ENCODE results near the gene STARD3NL. TPM values are rescaled to one million over a fixed set of nuclear protein-coding genes. Genes with fewer than 3 reads are reported as not detected.

STARD3NL gene
- total and polyA plus RNA-seq, 2 experiments from 2014 or later: 55.1 to 55.3 TPM

- no peak for TF ChIP-seq ZNF462 (CRISPR knock-in tag; IDR thresholded peaks at IDR 0.05)
- TF ChIP-seq STAT1 (IDR thresholded peaks at IDR 0.05; ENCODE audit: unreplicated experiment): no peak
These were observed 4.4 kb downstream of the STARD3NL start (continued) for GRCh38 chr7:38182450-38182849.

GRCh38 chr7:38185395-38186307 lies 7.6 kb downstream of the STARD3NL start:
- H3K9me3 Mint-ChIP-seq: no peaks in the 10 kb centered on the region
- H3K27me3 Mint-ChIP-seq (ENCODE audit: insufficient read depth, low read depth, poor library complexity): no peaks in the 10 kb centered on the region
- H3K36me3 Mint-ChIP-seq (ENCODE audit: low read depth): peaks cover 5% of the 10 kb centered on the region; the same call in 2 of the 3 replicates
- Histone ChIP-seq H3K4me2 (no peak overlapping the region), H3K9me2 (ENCODE audit: insufficient read depth) (no peaks in the 10 kb centered on the region), H2AFZ (no peak overlapping the region), H3F3A (replicated peaks; ENCODE audit: low read depth) (no peaks in the 10 kb centered on the region), H4K20me1 (replicated peaks; ENCODE audit: insufficient read depth) (peaks cover 5% of the 10 kb centered on the region; the same call in 1 of the 2 replicates), H3K79me2 (replicated peaks; ENCODE audit: insufficient read depth) (peaks cover 94% of the 10 kb centered on the region), H3K4me1 (ENCODE audit: insufficient read depth) (peaks cover 33% of the 10 kb centered on the region), H3K36me3 (ENCODE audit: insufficient read depth) (no peaks in the 10 kb centered on the region), H3K4me3 (no peak overlapping the region), H3K27ac (ENCODE audit: low read depth) (no peak overlapping the region), H3K27me3 (ENCODE audit: insufficient read depth) (no peaks in the 10 kb centered on the region)
- H3K4me3 Mint-ChIP-seq: no peak overlapping the region
- peaks cover 45% of the 10 kb centered on the region for H3K4me1 Mint-ChIP-seq
- DNase-seq (ENCODE audit: low spot score) (no peak), ATAC-seq (no peak)
- no peak overlapping the region for H3K27ac Mint-ChIP-seq
- no peak for TF ChIP-seq STAT1 (IDR thresholded peaks at IDR 0.05; ENCODE audit: unreplicated experiment)
- no peak for TF ChIP-seq EZH2 (IDR thresholded peaks at IDR 0.05; ENCODE audit: low read depth, unreplicated experiment)
- TF ChIP-seq JUNB (IDR thresholded peaks at IDR 0.05; ENCODE audit: unreplicated experiment): no peak
- no peak for TF ChIP-seq ZNF462 (CRISPR knock-in tag; IDR thresholded peaks at IDR 0.05)
- no peak for TF ChIP-seq ETS1 (IDR thresholded peaks at IDR 0.05)
